ENCODE data around the gene TNNI2.

Gene TNNI2

GRCh38 chr11:1820463-1821325 is 18.1 kb upstream of the TNNI2 start:
- DNase-seq (ENCODE audit: insufficient read length, low spot score) (no peak), FAIRE-seq (no peak)

GRCh38 chr11:1821562-1821961 is 17.2 kb upstream of the TNNI2 start:
- FAIRE-seq (no peak), DNase-seq (ENCODE audit: insufficient read length, low spot score) (no peak)

- DNase-seq (ENCODE audit: insufficient read length, low spot score) (no peak), FAIRE-seq (no peak)
Measured at GRCh38 chr11:1822648-1823375, 16.0 kb upstream of the TNNI2 start.

DNA sequence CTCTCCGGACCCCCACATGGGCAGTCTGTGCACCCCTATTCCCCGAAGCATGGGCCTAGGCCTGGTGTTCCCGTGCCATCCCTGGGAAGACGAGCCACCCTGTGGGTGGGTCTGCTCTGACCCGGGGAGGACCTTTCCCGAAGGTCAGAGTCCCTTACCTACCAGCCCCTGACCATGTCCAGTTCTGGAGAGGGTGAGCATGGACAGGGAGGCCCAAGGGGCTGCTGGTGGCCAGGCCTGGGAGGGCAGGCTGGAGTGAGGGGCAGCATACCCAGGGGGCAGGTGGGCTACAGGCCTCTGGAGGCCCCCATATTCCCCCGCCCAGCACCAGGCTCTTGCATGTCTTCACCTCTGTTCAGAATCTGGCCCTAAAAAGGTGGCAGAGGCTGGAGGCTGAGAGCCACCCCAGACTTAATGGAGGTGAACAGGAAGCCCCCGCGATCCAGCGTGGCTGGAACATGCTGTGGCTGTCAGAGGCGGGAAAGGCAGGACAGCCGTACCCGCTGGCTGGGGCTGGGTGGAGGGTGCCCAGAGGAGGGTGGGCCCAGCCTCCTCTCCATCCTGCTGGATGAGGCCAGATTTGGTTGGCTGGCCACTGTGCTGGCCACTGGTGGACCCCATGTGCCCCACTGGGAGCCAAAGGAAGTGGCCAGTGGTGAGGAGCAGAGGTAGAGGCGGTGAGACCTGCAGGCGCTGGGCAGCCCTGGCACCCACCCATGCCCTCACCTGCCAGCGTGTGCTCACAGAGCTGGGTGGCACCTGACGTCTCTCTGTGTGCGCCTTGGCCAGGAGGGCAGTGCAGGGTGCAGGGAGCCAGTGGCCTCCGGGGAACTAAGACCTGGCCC is 15.2 kb upstream of the TNNI2 start:
- no peak for FAIRE-seq
- DNase-seq (ENCODE audit: insufficient read length, low spot score), result no peak

DNA sequence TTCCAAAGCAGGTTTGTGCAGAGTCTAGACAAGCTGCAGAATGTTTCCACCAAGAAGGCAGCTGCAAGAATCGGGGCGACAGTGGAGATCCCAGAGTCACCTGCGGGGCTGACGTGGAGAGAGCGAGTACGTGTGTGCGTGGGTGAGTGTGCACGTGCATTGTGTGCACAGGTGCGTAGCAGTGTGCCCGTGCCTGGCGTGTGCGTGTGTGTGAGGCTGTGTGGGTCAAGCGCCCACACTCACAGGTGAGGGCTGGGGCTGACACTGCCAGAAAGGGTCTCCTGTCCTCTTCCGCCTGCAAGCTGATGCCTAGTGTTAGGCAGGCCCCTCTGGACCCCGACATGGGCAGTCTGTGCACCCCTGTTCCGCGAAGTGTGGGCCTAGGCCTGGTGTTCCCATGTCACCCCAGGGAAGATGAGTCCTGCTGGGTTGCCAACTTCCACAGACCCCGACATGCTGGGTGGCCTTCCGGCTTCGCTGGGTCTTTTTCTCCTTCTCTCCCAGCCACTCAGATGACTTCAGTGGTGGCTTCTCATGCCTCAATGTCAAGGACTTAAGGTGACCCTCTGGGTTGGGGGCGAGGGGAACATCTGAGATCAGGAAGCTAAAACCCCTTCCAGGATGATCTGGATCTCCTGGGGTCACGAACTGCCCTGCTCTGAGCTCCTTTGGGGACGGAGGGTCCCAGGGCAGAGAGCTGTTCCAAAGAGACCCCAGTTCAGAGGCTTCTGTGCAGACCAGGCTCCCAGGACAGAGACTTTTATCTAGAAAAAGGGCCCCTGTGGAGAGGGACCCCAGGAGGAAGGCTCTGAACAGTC is 14.4 kb upstream of the TNNI2 start:
- no peak for FAIRE-seq
- no peak for DNase-seq (ENCODE audit: insufficient read length, low spot score)

- DNase-seq (ENCODE audit: insufficient read length, low spot score) (no peak), FAIRE-seq (no peak)
Measured at GRCh38 chr11:1825039-1825740, 13.6 kb upstream of the TNNI2 start.

DNA sequence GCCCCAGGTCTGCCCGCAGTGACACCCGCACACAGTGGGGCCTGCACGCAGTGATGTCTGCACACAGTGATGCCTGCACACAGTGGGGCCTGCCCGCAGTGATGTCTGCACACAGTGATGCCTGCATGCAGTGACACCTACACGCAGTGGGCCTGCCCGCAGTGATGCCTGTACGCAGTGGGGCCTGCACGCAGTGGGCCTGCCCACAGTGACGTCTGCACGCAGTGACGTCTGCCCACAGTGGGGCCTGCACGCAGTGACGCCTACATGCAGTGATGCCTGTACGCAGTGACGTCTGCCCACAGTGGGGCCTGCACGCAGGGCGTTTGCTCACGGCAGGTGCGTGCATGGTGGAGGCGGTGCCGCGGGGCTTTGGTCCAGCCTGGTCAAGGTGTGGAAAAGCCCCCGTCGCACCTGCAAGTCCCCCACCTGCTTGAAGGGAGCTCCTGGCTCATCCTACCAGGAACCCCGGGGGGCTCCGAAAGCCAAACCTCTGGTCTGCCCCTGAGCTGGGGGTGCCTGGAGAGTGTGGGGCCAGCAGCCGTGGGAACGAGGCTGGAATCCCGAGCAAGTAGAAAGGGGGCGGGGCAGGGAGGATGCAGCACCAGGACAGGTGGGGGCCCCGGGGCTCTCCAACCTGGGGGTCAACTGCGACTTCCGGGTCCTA is 12.9 kb upstream of the TNNI2 start:
- FAIRE-seq (no peak), DNase-seq (ENCODE audit: insufficient read length, low spot score) (no peak)

DNA sequence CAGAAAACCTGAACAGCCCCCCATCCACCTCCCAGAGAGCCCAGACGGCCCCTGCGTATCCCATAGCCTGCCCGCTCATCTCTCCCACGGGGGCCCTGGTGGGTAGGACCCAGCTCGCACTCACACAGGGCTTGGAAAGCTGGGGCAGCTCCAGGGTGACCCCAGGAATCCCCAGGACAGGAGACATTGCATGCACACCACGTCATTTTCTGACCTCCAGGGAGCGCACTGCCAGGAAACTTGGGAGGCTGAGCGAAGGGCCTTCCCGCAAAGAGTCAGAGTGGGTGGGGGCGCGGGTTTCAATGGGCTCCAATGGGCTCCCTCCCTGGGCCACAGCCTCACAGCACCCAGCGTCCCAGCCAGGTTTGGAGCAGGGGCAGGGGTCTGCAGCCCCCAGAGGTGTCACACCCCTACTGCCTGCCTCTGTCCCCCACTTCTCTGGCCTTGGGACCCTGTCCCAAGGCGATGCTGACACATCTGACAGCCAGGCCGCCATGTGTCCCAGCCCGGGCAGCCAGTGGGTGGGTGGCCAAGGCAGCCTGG is 12.2 kb upstream of the TNNI2 start:
- DNase-seq (ENCODE audit: insufficient read length, low spot score), result no peak
- no peak for FAIRE-seq

- FAIRE-seq (peak; percentile 60), DNase-seq (ENCODE audit: insufficient read length, low spot score) (peak; percentile 68)
Measured at GRCh38 chr11:1827095-1827813, 11.5 kb upstream of the TNNI2 start.

GRCh38 chr11:1827931-1828330 is 10.8 kb upstream of the TNNI2 start:
- DNase-seq (ENCODE audit: insufficient read length, low spot score) (no peak), FAIRE-seq (no peak)

DNA sequence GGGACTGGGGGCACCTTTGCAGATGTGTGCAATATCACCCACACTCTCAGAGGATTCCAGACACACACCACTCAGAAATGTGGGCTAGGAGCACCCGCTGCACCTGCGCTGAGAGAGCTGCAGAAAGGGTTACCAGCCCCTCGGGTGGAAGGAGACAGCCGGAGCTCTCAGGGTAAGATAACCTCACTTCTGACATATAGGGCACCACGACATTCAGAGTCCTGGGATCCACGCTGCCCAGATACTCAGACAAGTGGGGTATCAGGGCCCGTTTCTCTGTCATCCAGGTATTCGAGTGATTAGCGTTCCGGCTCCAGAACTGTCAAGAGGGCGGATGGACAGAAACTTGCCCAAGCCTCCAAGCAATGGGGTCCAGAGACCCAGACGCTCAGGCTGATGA is 10.2 kb upstream of the TNNI2 start:
- FAIRE-seq (no peak), DNase-seq (ENCODE audit: insufficient read length, low spot score) (no peak)

DNA sequence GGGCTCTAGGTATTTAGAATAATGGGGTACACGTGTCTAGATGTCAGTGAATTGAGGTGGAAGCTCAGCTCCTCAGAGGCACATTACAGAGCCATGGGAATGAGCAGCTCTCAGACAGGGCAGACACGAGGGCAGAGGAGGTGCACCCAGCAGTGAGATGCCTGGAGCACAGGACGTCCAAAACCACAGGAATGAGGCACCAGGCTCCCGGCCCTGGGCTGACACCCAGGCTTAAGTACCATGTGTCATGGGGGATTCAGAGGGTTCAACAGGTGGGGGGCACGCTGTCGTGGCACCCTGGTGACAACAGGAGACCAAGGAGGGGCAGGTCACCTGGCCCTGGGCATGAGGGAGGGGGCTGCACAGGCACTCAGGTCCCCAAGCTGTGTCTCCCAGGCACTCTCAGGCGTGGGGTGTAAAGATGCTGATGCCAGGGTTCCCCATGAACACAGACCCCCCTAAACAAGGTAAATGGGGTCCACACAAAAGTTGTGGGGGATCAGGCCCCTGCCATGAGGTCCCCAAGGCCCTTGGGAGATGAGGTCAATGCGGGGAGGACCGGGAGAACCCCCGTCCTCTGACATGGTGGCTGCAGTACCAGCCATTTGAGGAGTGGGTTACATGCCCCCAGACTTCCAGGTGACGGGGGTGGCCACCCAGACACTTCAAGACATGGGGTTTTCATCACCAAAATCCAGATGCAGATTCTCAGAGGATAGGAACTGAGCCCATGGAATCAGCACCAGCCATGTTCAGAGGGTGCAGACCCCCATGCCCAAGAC is 9.6 kb upstream of the TNNI2 start:
- DNase-seq (ENCODE audit: insufficient read length, low spot score) (peak; percentile 82), FAIRE-seq (no peak)

- no peak for DNase-seq (ENCODE audit: insufficient read length, low spot score)
Measured at GRCh38 chr11:1830004-1830321, 8.8 kb upstream of the TNNI2 start.

DNA sequence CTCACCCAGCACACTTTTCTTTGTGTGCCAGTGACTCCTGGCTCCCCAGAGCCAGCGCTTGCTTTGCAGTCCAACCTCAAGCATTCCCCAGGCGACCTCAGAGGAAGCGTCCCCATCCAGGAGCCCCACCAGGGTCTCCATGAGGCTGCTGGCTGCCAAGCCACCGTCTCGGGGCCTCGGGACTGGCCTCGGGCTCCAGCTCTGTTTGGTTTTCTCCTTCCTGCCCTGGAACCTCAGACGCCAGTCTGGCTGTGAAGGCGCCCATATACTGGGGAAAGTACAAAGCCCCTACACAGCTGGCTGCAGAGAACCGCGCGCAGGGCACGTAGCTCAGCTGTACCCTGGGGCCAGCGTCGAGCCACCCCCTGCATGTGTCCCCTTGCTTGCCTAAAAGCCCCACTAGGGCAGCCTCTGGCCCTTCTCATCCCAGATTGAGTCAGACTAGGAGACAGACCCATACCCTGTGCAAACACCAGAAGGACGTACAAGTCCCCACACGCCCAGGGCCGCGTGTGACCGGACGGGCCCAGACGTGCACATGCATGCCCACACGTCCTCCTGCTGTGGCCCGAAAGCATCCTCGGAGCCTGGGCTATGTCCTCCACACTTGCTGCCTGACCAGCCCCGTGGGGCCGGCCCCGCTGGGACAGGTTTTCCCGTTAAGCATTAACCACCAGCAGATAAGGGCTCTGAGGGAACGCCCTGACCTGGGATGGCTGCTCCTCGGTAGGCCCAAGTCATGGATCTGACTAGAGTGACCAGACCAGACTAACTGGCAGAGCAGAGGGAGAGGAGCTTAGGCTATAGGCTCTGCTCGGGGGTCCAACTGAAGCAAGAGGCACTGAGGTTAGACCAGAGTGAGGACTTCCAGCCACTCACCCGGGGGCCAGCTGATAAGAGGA is 8.2 kb upstream of the TNNI2 start:
- peak; percentile 30 for DNase-seq (ENCODE audit: insufficient read length, low spot score)

More at GRCh38 chr11:1830004-1830321, 8.8 kb upstream of the TNNI2 start:
- no peak for FAIRE-seq

DNA sequence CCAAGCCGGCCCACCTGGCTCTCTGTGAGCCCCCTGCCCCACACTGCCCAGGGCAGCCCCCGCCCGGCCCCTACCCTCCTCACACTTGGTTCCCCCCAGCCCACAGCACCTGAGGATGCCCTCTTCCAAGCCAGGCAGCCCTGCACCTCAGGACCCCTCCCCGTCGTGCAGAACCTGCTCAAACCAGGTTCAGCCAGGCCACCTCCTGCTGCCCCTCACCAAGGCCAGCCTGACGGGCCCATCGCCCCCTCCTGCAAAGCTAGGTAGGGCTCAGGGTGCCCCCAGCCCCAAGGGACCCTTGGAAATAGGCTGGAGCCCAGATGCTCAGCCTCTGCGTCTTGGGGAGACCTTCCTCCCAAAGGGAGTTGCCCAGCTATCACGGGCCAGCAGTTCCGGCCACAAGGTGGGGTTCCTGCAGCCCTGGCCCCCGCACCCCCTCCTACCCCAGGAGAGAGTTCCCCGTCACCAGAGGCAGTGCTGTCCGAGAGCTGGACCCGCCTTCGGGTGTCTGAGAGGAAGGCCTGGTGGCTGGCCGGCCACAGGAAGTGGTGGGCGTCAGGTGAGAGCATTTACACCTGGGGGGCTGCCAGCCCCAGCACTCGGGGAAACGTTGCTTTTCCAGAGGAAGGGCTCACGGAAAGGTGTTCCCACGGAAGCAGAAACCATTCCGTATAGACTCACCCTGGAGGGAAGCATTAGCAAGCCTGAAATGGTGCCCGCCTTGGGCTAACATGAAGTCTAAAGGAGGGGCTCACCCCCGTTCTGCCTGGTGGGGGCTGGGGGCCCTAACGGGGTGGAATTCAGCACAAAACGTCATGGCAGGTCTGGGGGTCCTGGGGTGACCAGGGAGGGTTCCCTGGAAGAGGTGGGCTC is 7.2 kb upstream of the TNNI2 start:
- DNase-seq (ENCODE audit: insufficient read length, low spot score) (no peak), FAIRE-seq (no peak)

More for the DNA sequence above, 8.2 kb upstream of the TNNI2 start:
- no peak for FAIRE-seq

Measured in HTR-8/SVneo (cell line).